Loucy (cell line): ENCODE results near the gene EPB41L3.

Experiments used
- EZH2phosphoT487 ChIP-seq: fragments of 200-600 bp; IDR thresholded peaks from 2 replicates; pipeline ENCODE4 v1.6.1; 2018; ENCODE audit warnings: antibody characterized with exemption, mild to moderate bottlenecking, moderate library complexity, borderline replicate concordance
- TF ChIP-seq, protein P1 (sequence below): fragments of 200-600 bp; sonication (generic); conservative IDR thresholded peaks from 2 replicates; pipeline ENCODE4 v1.5.1; 2014; ENCODE audit warnings: mild to moderate bottlenecking, antibody characterized with exemption, low read length

GRCh38 chr18:5481621-5482020, 62.2 kb downstream of the EPB41L3 start:
- TF ChIP-seq, protein P1, sequence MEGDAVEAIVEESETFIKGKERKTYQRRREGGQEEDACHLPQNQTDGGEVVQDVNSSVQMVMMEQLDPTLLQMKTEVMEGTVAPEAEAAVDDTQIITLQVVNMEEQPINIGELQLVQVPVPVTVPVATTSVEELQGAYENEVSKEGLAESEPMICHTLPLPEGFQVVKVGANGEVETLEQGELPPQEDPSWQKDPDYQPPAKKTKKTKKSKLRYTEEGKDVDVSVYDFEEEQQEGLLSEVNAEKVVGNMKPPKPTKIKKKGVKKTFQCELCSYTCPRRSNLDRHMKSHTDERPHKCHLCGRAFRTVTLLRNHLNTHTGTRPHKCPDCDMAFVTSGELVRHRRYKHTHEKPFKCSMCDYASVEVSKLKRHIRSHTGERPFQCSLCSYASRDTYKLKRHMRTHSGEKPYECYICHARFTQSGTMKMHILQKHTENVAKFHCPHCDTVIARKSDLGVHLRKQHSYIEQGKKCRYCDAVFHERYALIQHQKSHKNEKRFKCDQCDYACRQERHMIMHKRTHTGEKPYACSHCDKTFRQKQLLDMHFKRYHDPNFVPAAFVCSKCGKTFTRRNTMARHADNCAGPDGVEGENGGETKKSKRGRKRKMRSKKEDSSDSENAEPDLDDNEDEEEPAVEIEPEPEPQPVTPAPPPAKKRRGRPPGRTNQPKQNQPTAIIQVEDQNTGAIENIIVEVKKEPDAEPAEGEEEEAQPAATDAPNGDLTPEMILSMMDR, result no peak
- no peak for TF ChIP-seq EZH2phosphoT487
